GM12801 (cell line): ENCODE measurements around the gene C13orf46.

Experiments
- TF ChIP-seq, protein P1 (sequence below): IDR thresholded peaks from one replicate; pipeline ENCODE4 v1.5.1; 2011; ENCODE audit warnings: control low read depth; ENCODE audit not compliant: insufficient read length; ENCODE audit errors: extremely low read depth

Gene C13orf46

DNA sequence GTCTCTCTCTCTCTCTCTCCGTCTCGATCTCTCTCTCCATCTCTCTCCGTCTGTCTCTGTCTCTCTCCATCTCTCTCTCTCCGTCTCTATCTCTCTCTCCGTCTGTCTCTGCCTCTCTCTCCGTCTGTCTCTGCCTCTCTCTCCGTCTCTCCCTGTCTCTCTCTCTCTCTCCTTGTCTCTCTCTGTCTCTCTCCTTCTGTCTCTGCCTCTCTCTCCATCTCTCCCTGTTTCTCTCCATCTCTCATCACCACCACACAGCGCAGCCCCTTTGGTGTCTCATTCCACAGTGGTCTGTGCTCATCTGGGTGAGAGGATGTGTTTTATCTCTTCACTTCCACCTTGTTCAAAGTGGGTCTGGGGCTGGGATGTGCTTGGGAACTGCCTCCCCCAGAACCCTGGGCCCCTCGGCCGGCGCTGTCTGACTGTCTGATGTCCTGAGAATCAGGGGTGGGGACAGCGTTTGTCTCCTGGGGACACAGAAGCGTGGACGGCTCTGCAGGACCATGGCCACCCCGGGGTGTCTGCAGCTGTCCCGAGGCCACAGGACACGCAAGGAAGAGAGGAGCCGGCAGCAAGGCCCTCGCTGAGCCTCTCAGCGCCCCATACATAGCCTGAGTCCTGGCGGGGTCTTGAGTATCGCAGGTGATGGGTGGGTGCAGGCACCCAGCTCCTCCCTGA lies 40.2 kb upstream of the C13orf46 start:
- TF ChIP-seq, protein P1, sequence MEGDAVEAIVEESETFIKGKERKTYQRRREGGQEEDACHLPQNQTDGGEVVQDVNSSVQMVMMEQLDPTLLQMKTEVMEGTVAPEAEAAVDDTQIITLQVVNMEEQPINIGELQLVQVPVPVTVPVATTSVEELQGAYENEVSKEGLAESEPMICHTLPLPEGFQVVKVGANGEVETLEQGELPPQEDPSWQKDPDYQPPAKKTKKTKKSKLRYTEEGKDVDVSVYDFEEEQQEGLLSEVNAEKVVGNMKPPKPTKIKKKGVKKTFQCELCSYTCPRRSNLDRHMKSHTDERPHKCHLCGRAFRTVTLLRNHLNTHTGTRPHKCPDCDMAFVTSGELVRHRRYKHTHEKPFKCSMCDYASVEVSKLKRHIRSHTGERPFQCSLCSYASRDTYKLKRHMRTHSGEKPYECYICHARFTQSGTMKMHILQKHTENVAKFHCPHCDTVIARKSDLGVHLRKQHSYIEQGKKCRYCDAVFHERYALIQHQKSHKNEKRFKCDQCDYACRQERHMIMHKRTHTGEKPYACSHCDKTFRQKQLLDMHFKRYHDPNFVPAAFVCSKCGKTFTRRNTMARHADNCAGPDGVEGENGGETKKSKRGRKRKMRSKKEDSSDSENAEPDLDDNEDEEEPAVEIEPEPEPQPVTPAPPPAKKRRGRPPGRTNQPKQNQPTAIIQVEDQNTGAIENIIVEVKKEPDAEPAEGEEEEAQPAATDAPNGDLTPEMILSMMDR = no peak

DNA sequence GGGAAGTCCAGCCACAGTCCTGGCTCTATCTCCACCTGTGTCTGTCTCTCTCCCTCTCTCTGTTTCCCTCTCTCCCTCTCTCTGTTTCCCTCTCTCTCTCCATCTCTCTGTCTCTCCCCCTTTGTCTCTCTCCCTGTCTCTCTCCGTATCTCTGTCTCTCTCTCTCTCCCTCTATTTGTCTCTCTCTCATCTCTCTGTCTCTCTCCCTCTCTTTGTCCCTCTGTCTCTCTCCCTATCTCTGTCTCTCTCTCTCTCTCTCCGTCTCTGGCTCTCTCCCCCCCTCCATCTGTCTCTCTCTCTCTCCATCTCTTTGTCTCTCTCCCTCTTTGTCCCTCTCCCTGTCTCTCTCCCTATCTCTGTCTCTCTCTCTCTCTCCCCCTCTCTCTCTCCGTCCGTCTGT lies 39.5 kb upstream of the C13orf46 start:
- TF ChIP-seq, protein P1 = no peak

DNA sequence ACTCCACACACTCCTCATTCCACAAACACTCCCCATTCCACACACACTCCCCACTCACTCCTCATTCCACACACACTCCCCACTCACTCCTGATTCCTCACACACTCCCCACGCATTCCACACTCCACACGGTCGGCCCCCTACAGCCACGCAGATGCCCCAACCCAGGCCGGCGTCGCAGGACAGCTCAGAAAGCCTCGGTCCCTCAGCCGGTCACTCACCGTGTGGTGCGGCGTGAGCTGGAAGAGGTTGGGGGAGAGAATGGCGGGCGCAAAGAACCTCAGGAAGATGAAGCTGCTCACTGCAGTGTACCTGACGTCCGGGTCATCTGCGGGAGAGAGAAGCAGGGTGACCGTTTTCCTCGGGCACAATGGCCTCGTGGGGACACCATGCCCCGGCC lies 39.0 kb upstream of the C13orf46 start:
- TF ChIP-seq, protein P1 = no peak

DNA sequence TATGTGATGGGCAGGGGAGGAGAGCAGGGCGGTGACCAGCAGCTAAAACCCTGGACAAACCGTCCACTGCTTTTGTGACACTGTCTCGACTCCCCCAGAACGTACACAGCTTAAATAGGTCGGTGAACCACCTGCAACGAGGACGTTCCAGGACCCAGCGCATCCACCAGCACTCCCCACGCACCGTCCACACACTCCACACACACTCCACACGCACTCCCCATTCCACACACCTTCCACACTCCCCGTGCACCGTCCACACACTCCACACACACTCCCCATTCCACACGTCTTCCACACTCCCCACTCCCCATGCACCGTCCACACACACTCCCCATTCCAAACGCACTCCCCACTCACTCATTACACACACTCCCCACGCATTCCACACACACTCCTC lies 38.3 kb upstream of the C13orf46 start:
- TF ChIP-seq, protein P1 = no peak

DNA sequence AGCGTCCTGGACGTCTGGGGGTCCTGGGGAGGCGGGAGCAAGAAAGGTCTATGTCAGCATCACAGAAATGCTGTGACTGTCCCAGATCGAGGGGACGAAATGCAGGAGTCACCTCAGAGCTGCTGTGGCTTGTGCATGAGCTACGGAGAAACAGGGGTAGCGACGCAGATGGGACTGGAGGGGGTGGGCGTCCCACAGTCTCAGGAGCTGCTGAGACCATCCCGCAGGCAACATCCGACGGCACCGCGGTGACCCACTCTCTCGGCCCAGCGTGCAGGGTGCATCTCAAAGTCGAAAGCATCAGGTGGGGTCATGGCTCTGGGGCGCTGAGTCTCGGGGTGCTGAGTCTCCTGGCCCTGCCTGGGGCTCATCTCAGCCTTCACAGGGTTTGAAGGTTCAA lies 37.4 kb upstream of the C13orf46 start:
- TF ChIP-seq, protein P1 = no peak

DNA sequence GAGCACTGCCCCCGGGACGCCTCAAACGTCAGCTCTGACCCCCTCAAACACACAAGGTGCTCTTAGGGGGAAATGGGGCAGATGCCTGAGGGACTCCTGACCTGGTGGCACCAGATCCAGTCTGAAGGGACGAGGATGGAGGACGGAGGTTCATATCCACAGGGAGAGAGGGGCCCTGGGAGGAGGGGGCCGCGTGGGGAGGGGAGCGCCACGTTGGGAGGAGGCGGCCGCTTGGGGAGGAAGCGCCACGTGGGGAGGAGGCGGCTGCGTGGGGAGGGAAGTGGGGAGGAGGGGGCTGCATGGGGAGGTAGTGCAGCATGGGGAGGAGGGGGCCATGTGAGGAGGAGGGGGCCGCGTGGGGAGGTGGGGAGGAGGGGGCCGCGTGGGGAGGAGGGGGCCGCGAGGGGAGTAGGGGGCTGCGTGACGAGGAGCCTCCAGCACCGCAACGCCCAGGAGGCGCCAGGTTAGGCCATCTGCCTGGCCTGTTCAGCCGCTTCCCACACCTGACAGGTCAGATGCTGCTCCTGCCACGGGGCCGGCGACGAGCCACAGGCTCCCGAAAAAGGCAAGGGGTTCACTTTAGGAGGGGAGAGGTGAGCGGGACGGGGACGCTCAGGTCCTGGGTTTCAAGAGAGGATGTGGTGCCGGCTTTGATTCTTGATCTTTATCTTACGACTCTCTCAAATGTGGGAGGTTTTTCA lies 36.7 kb upstream of the C13orf46 start:
- TF ChIP-seq, protein P1 = no peak

DNA sequence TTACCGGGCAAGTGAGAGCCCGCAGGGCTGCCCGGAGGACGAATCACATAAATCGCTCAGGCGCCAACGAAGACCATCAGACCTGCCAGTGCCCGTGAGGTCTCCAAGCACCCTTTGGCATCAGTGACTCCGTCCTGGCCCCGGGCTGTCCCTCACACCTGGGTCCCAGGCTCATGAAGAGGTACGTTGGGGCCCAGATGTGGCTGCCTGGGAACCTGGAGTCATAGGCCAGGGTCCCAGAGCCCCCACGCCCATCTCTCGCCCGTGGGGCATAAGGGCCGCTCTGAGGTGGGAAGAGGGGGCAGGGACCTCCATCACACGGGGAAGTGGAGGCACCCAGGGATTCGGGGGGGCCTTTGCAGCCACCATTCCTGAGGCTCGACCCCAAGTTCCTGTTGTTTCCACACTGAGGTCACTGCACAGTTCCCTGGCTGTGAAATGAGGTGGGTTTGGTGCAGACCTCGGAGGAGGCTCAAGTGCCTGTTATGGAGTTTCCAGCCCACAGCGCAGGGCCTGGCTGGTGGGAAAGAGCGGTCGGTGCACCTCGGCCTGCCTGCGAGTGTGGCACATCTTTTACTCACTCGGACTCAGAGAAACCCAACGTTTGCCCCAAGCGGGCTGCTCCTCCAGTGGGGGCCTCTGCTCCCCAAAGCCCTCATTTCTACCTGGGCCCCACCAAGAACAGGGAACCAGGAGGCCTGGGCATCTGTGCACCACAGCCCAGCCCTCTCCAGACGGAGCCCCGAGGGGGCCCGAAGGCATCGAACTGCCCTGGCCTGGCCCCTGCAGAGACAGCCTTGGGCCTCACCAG lies 35.9 kb upstream of the C13orf46 start:
- TF ChIP-seq, protein P1 = no peak
